OCI-LY1 (cell line): ENCODE measurements around the gene CCDC187.

Experiments used
- H2AFZ ChIP-seq: fragments of 200-600 bp; sonication (generic), shearing (Covaris generic); 2 replicates; pipeline ENCODE4 v1.6.0; 2014; ENCODE audit warnings: antibody characterized with exemption, mild to moderate bottlenecking, low read length
- H3F3A ChIP-seq: fragments of 200-600 bp; sonication (generic), shearing (Covaris generic); 2 replicates; pipeline ENCODE4 v1.6.0; 2014; ENCODE audit warnings: mild to moderate bottlenecking, antibody characterized with exemption, low read length, moderate library complexity; ENCODE audit not compliant: insufficient read depth
- H3K27ac ChIP-seq: fragments of 200-600 bp; sonication (generic); 2 replicates; pipeline ENCODE4 v1.5.1; 2014; ENCODE audit warnings: low read length, mixed run types, mild to moderate bottlenecking, low read depth; ENCODE audit not compliant: poor library complexity, severe bottlenecking
- H3K27me3 ChIP-seq: fragments of 200-600 bp; sonication (generic); 2 replicates; pipeline ENCODE4 v1.6.0; 2014; ENCODE audit warnings: antibody characterized with exemption, mild to moderate bottlenecking, low read length, moderate library complexity; ENCODE audit not compliant: insufficient read depth
- H3K36me3 ChIP-seq: fragments of 200-600 bp; sonication (generic); 2 replicates; pipeline ENCODE4 v1.6.1; 2014; ENCODE audit warnings: mild to moderate bottlenecking, antibody characterized with exemption, low read length, moderate library complexity, mixed read lengths; ENCODE audit not compliant: insufficient read depth
- H3K4me1 ChIP-seq: fragments of 200-600 bp; sonication (generic); 2 replicates; pipeline ENCODE4 v1.5.1; 2014; ENCODE audit warnings: mild to moderate bottlenecking, low read length, moderate library complexity; ENCODE audit not compliant: insufficient read depth, severe bottlenecking
- H3K4me2 ChIP-seq: fragments of 200-600 bp; sonication (generic), shearing (Covaris generic); 2 replicates; pipeline ENCODE4 v1.6.1; 2014; ENCODE audit warnings: low read length
- H3K4me3 ChIP-seq: fragments of 200-600 bp; sonication (generic); 2 replicates; pipeline ENCODE4 v1.5.1; 2014; ENCODE audit warnings: low read length, low read depth, mild to moderate bottlenecking, mixed read lengths; ENCODE audit not compliant: poor library complexity, severe bottlenecking
- H3K79me2 ChIP-seq: fragments of 200-600 bp; shearing (Covaris generic); 2 replicates; pipeline ENCODE4 v1.6.1; 2016; ENCODE audit warnings: mixed run types, low read length, mixed read lengths; ENCODE audit not compliant: insufficient read depth
- H3K9ac ChIP-seq: fragments of 200-600 bp; sonication (generic), shearing (Covaris generic); 2 replicates; pipeline ENCODE4 v1.6.1; 2014; ENCODE audit warnings: mild to moderate bottlenecking, low read length, mixed read lengths
- H3K9me2 ChIP-seq: fragments of 200-600 bp; sonication (generic), shearing (Covaris generic); 2 replicates; pipeline ENCODE4 v1.6.1; 2014; ENCODE audit warnings: low read depth, mild to moderate bottlenecking, low read length, mixed read lengths
- H3K9me3 ChIP-seq: fragments of 200-600 bp; shearing (Covaris generic); 2 replicates; pipeline ENCODE4 v1.6.1; 2014; ENCODE audit warnings: low read length, mixed read lengths
- H4K20me1 ChIP-seq: fragments of 200-600 bp; sonication (generic), shearing (Covaris generic); 2 replicates; pipeline ENCODE4 v1.6.0; 2016; ENCODE audit warnings: mild to moderate bottlenecking, low read length; ENCODE audit not compliant: insufficient read depth
- CTCF ChIP-seq: fragments of 200-600 bp; sonication (generic), shearing (Covaris generic); IDR thresholded peaks from 2 replicates; pipeline ENCODE4 v1.5.1; 2017; ENCODE audit warnings: mild to moderate bottlenecking, antibody characterized with exemption, low read length, moderate library complexity, mixed read lengths
- EZH2 ChIP-seq: fragments of 200-600 bp; sonication (generic), shearing (Covaris generic); IDR thresholded peaks from 2 replicates; pipeline ENCODE4 v1.8.0; 2017; ENCODE audit warnings: borderline replicate concordance, mixed run types, mild to moderate bottlenecking, antibody characterized with exemption, low read length, moderate library complexity, mixed read lengths

CCDC187 gene

GRCh38 chr9:136245219-136246150 lies 58.4 kb downstream of the CCDC187 start, which contains the start of gene QSOX2:
Gene QSOX2 (minus strand): TSS chr9:136245812. CDS start chr9:136245803, 9 bp downstream.
- Histone ChIP-seq H3K27me3 (peaks cover 8% of the 10 kb centered on the region), H3K4me3 (peak within 1 kb of the TSS; percentile 78), H3K9ac (peak within 1 kb of the TSS; percentile 74), H2AFZ (no peak within 1 kb of the TSS), H3K4me2 (peak within 1 kb of the TSS; percentile 84), H3K4me1 (peaks cover 50% of the 10 kb centered on the region), H3F3A (peaks cover 9% of the 10 kb centered on the region; the same call in 1 of the 2 replicates), H3K27ac (peak within 1 kb of the TSS; percentile 89), H3K79me2 (peaks cover 30% of the 10 kb centered on the region), H3K9me3 (no peaks in the 10 kb centered on the region), H3K9me2 (no peaks in the 10 kb centered on the region), H4K20me1 (no peaks in the 10 kb centered on the region), H3K36me3 (peaks cover 24% of the 10 kb centered on the region)
- TF ChIP-seq EZH2: no peak

- Histone ChIP-seq H3K27me3 (peaks cover 8% of the 10 kb centered on the region), H3K36me3 (peaks cover 24% of the 10 kb centered on the region), H3K27ac (peak overlapping the region; percentile 89), H2AFZ (no peak overlapping the region), H3K79me2 (peaks cover 30% of the 10 kb centered on the region), H3K9ac (peak overlapping the region; percentile 74), H3K9me3 (no peaks in the 10 kb centered on the region), H3K4me2 (peak overlapping the region; percentile 84), H3F3A (peaks cover 9% of the 10 kb centered on the region; the same call in 1 of the 2 replicates), H3K4me1 (peaks cover 56% of the 10 kb centered on the region), H4K20me1 (no peaks in the 10 kb centered on the region), H3K4me3 (peak overlapping the region; percentile 78), H3K9me2 (no peaks in the 10 kb centered on the region)
- TF ChIP-seq CTCF: no peak
- TF ChIP-seq EZH2: no peak
Observed at GRCh38 chr9:136244969-136245218, 59.0 kb downstream of the CCDC187 start.

GRCh38 chr9:136244122-136244968 lies 59.5 kb downstream of the CCDC187 start:
- Histone ChIP-seq H2AFZ (no peak overlapping the region), H3K4me2 (peak overlapping the region; percentile 84), H3K9ac (peak overlapping the region; percentile 74), H4K20me1 (no peaks in the 10 kb centered on the region), H3F3A (peaks cover 9% of the 10 kb centered on the region; the same call in 1 of the 2 replicates), H3K27me3 (peaks cover 5% of the 10 kb centered on the region), H3K27ac (peak overlapping the region; percentile 89), H3K36me3 (peaks cover 24% of the 10 kb centered on the region), H3K9me2 (no peaks in the 10 kb centered on the region), H3K79me2 (peaks cover 34% of the 10 kb centered on the region), H3K4me3 (peak overlapping the region; percentile 78), H3K9me3 (no peaks in the 10 kb centered on the region), H3K4me1 (peaks cover 62% of the 10 kb centered on the region)
- no peak for TF ChIP-seq CTCF
